Esophagus muscularis mucosa (tissue), 3 donors: ENCODE results near the gene ATXN10.

ENCODE experiments used
- POLR2A ChIP-seq: fragments of 450-650 bp; IDR thresholded peaks from one replicate; pipeline ENCODE4 v1.6.1; 2017; ENCODE audit warnings: antibody characterized with exemption, moderate library complexity, mild to moderate bottlenecking, low read depth
- TF ChIP-seq, protein P1 (sequence below), 3 experiments: fragments of 200-600 bp in 2 of 3; fragments of 450-650 bp in 1 of 3; sonication (generic) in 2 of 3; IDR thresholded peaks; one replicate each; pipeline ENCODE4 v1.5.1; 2017 to 2019; ENCODE audit warnings: antibody characterized with exemption in 3 of 3, mild to moderate bottlenecking in 2 of 3, moderate library complexity in 1 of 3

DNA sequence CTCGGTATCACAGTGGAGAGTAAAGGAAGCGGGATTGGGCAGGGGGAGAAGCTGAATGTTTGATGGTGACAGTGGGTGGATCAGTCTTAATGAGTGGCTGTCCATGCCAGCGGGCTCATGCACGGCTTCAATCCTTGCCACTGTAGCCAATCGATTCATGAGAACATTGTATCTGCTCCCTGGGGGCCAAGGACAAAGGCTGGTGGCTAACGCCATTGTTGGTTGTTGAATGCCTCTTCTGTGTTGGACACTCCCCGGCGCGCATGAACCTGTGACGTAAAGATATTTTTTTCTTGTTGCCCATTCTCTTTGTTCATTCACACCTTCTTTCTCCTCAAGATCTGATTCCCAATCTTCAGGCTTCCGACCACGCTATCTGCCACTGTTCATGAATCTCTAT, 20.9 kb upstream of the ATXN10 start:
- TF ChIP-seq POLR2A: no peak
- TF ChIP-seq, protein P1, sequence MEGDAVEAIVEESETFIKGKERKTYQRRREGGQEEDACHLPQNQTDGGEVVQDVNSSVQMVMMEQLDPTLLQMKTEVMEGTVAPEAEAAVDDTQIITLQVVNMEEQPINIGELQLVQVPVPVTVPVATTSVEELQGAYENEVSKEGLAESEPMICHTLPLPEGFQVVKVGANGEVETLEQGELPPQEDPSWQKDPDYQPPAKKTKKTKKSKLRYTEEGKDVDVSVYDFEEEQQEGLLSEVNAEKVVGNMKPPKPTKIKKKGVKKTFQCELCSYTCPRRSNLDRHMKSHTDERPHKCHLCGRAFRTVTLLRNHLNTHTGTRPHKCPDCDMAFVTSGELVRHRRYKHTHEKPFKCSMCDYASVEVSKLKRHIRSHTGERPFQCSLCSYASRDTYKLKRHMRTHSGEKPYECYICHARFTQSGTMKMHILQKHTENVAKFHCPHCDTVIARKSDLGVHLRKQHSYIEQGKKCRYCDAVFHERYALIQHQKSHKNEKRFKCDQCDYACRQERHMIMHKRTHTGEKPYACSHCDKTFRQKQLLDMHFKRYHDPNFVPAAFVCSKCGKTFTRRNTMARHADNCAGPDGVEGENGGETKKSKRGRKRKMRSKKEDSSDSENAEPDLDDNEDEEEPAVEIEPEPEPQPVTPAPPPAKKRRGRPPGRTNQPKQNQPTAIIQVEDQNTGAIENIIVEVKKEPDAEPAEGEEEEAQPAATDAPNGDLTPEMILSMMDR (IDR thresholded peaks at IDR 0.05): no peak
